Measurements from ENCODE around the gene DIP2C. TPM values are rescaled to one million over a fixed set of nuclear protein-coding genes. Genes with fewer than 3 reads are reported as not detected.

Gene DIP2C
- total RNA-seq, 4 donors from 2014 or later = 13.4 to 32.0 (median 18.4) TPM

DNA sequence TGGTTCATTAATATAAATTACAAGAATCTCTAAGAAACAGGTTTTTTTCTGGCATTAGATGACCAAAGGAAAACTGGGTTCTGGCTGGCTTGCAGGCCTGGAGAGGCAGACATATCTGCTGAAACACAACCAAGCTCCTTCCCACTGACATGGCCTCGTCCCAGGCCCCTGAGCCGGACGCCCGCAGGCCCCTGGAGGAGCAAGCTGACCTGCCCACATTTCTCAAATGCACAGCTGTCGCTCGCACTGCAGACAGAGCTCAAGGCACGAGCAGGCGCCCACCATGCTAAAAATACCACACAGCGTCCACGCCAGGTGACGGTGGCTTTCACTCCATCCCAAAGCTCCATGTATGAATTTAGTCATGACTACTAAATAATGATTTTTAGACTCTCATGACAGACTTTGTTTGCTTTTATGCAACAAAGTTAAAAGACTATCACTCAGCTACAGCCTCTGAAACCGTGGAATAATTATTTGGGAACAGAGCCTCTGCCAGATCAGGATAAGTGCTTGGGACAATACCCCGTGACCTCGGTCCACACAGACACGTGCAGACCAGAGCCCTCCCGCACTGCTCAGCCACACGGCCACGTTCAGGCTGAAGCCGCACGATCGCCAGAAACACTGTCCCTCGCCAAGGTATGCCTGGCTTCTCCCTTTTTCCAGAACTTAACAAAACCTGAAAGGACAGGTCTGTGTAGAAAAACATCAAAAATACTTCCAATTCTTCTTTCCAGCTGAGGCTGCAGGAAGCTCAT is 71.1 kb downstream of the DIP2C start:
- H3K4me1 ChIP-seq = peaks cover 17 to 51% (median 33%) of the 10 kb centered on the region in 4 donors
- H3K4me3 ChIP-seq = no peak overlapping the region
- no peaks in the 10 kb centered on the region for H3K36me3 ChIP-seq
- in situ Hi-C loops (cut with MboI; ENCODE audit: low pct_ligation_motif_present in 1 of 4, low pct_unique_long_range_greater_than_20kb in 1 of 4, low sequenced_read_pairs in 3 of 4) (no loop called here), intact Hi-C loops (cut with DNase I; ENCODE audit: low total_unique reads) (no loop called here)
- TF ChIP-seq, protein P1, sequence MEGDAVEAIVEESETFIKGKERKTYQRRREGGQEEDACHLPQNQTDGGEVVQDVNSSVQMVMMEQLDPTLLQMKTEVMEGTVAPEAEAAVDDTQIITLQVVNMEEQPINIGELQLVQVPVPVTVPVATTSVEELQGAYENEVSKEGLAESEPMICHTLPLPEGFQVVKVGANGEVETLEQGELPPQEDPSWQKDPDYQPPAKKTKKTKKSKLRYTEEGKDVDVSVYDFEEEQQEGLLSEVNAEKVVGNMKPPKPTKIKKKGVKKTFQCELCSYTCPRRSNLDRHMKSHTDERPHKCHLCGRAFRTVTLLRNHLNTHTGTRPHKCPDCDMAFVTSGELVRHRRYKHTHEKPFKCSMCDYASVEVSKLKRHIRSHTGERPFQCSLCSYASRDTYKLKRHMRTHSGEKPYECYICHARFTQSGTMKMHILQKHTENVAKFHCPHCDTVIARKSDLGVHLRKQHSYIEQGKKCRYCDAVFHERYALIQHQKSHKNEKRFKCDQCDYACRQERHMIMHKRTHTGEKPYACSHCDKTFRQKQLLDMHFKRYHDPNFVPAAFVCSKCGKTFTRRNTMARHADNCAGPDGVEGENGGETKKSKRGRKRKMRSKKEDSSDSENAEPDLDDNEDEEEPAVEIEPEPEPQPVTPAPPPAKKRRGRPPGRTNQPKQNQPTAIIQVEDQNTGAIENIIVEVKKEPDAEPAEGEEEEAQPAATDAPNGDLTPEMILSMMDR (IDR thresholded peaks at IDR 0.05) = no peak
- TF ChIP-seq EP300 (IDR thresholded peaks at IDR 0.05; ENCODE audit: low read depth) (no peak), POLR2A (IDR thresholded peaks at IDR 0.05) (no peak), POLR2AphosphoS5 (IDR thresholded peaks at IDR 0.05) (no peak)
- H3K27ac ChIP-seq = peak overlapping the region in 1 of 4 donors; percentile 50
- DNase-seq = no peak
- 61% methylated on average over 22 of the region's 22 CpGs; no CpG with 5 or more reads in 1 of the 2 donors for WGBS, 2 donors (ENCODE audit: low coverage in 1 of 2)
- H3K27me3 ChIP-seq = no peaks in the 10 kb centered on the region
- no peaks in the 10 kb centered on the region for H3K9me3 ChIP-seq

DNA sequence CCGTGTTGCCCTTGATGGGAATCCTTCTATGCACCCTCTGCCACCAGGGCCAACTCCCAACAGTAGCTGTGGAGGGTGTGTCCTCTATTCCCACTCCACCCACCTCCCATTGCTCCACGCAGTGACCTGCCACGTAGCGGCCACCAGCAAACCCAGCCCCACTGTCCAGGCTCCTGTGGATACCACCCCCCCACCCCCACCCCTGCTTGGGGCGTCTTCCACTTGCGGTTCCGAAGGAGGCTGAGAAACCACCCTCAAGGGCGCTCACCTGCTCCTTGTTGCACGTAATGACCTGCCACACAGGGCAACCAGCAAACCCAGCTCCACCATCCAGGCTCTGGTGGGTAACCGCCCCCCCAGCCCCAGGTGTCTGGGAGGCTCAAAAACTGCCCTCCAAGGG is 72.0 kb downstream of the DIP2C start:
- in situ Hi-C loops (cut with MboI; ENCODE audit: low pct_ligation_motif_present in 1 of 4, low pct_unique_long_range_greater_than_20kb in 1 of 4, low sequenced_read_pairs in 3 of 4) = no loop called here
- H3K27me3 ChIP-seq = no peaks in the 10 kb centered on the region

DNA sequence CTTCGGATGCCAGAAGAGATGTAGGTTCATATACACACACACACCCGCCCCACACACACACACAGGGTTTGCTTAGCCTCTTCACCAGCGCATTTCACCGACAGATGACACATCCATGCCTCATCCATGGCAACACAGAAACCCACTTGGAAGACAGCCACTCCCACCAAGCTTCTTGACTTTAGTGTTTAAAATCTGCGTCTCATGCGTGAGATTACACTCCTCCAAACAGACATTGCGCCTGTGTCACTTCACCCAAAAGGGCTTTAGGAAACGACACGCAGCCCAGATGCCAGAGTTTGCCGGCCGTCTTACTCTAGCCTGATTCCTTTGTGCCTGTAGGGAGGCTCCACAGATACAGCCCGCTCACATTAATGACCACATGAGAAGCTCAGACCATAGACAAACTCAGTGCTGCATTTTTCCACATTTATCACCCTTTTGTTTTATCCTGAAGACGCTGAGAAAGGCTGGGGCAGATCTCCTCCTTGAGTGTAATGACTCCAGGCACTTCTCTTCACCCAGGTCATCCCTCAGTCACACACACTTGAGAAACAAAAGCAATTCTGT is 73.8 kb downstream of the DIP2C start:
- TF ChIP-seq POLR2AphosphoS5 (IDR thresholded peaks at IDR 0.05) (no peak), EP300 (IDR thresholded peaks at IDR 0.05; ENCODE audit: low read depth) (no peak), POLR2A (IDR thresholded peaks at IDR 0.05) (no peak)
- TF ChIP-seq, protein P1 (IDR thresholded peaks at IDR 0.05) = no peak
- in situ Hi-C loops (cut with MboI; ENCODE audit: low pct_ligation_motif_present in 1 of 4, low pct_unique_long_range_greater_than_20kb in 1 of 4, low sequenced_read_pairs in 3 of 4) (no loop called here), intact Hi-C loops (cut with DNase I; ENCODE audit: low total_unique reads) (no loop called here)
- Histone ChIP-seq H3K36me3 (no peaks in the 10 kb centered on the region), H3K9me3 (no peaks in the 10 kb centered on the region), H3K4me3 (no peak overlapping the region), H3K27me3 (no peaks in the 10 kb centered on the region), H3K27ac (peak overlapping the region in 2 of 4 donors; percentile 17 to 72), H3K4me1 (peaks cover 18 to 54% (median 35%) of the 10 kb centered on the region in 4 donors)
- WGBS, 2 donors (ENCODE audit: low coverage in 1 of 2) = 70 to 72% methylated on average over 1 to 13 of the region's 13 CpGs
- DNase-seq = no peak

More for the DNA sequence above, 72.0 kb downstream of the DIP2C start:
- no peak overlapping the region for H3K4me3 ChIP-seq
- no peaks in the 10 kb centered on the region for H3K9me3 ChIP-seq
- no peak for DNase-seq
- H3K4me1 ChIP-seq = peaks cover 18 to 51% (median 35%) of the 10 kb centered on the region in 4 donors
- no peak overlapping the region for H3K27ac ChIP-seq
- intact Hi-C loops (cut with DNase I; ENCODE audit: low total_unique reads) = no loop called here
- 90% methylated on average over 10 of the region's 10 CpGs; no CpG with 5 or more reads in 1 of the 2 donors for WGBS, 2 donors (ENCODE audit: low coverage in 1 of 2)
- H3K36me3 ChIP-seq = no peaks in the 10 kb centered on the region
- TF ChIP-seq EP300 (IDR thresholded peaks at IDR 0.05; ENCODE audit: low read depth) (no peak), POLR2AphosphoS5 (IDR thresholded peaks at IDR 0.05) (no peak), POLR2A (IDR thresholded peaks at IDR 0.05) (no peak)
- TF ChIP-seq, protein P1 (IDR thresholded peaks at IDR 0.05) = no peak

DNA sequence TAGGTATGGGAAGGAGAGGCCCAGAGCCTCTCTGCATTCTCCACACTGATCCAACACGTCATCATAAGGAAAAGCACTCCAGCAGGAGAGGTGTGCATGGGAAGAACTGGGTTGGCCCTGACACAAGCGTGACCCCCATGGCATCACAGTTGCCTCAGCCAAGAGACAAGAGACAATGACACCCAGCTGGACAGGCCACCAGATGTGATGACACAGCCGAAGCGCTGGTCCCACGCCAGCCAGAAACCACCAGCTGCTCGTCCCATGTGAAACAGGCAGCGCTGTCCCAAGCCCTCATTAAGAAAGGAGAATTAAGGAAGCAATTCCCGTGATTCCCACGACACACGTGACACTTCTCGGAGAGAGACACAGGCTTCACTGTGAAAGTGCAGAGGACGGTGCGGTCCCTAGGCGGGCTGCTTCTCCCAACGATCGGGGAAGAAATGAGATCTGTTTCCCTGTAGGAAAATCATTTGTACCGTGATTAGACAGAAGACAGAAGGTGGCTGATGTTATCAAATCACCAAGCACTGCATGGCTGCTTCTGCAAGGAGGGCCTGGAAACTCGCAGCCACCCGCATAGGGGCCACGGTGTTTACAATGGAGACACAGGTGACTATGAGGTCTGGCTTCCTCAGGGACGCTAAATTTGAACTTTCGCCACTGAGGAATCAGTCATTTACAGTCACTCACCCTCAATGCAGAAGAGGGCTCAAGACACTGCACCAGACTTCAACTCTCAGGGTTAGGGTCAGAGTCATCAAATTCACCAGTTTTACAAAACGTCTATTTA is 74.5 kb downstream of the DIP2C start:
- Histone ChIP-seq H3K9me3 (no peaks in the 10 kb centered on the region), H3K27me3 (no peaks in the 10 kb centered on the region), H3K27ac (peak overlapping the region; percentile 19 to 76 (median 70)), H3K36me3 (no peaks in the 10 kb centered on the region), H3K4me3 (no peak overlapping the region), H3K4me1 (peaks cover 18 to 54% (median 35%) of the 10 kb centered on the region in 4 donors)
- intact Hi-C loops (cut with DNase I; ENCODE audit: low total_unique reads) = no loop called here
- in situ Hi-C loops (cut with MboI; ENCODE audit: low pct_ligation_motif_present in 1 of 4, low pct_unique_long_range_greater_than_20kb in 1 of 4, low sequenced_read_pairs in 3 of 4) = no loop called here
- WGBS, 2 donors (ENCODE audit: low coverage in 1 of 2) = 83 to 89% methylated on average over 10 to 23 of the region's 23 CpGs
- no peak for DNase-seq
- no peak for TF ChIP-seq POLR2AphosphoS5 (IDR thresholded peaks at IDR 0.05)

Measured in transverse colon (tissue), 4 donors.